Stimulated activated CD4-positive, alpha-beta T cell treated with anti-CD3 and anti-CD28 coated beads, Interleukin-4, amount 100 ng/mL, for 1 hour (primary cell): ENCODE data around the gene CALN1.
"Not testable (repeated sequence)": the region's sequence is repeated elsewhere in the genome, so short reads cannot be mapped to it uniquely, and the experiment has no call there.

ENCODE experiments used
- DNase-seq: peaks from one replicate; pipeline ENCODE4 v3.0.0-alpha.2; 2020

Gene CALN1

GRCh38 chr7:72412121-72412618 lies at the start of gene CALN1:
Gene CALN1, minus strand, starts transcription at chr7:72412338.
- not testable (repeated sequence) for DNase-seq

GRCh38 chr7:72453471-72453870 lies 41.3 kb upstream of the CALN1 start:
- no peak for DNase-seq

GRCh38 chr7:72447465-72448204 lies 35.5 kb upstream of the CALN1 start:
- no peak for DNase-seq

- DNase-seq = no peak
These were observed 34.7 kb upstream of the CALN1 start for GRCh38 chr7:72446591-72447462.

GRCh38 chr7:72446131-72446530 lies 34.0 kb upstream of the CALN1 start:
- DNase-seq = no peak

- DNase-seq = no peak
These were observed 33.4 kb upstream of the CALN1 start for GRCh38 chr7:72445580-72445979.

GRCh38 chr7:72445075-72445474 lies 32.9 kb upstream of the CALN1 start:
- DNase-seq = no peak

GRCh38 chr7:72444026-72444776 lies 32.1 kb upstream of the CALN1 start:
- no peak for DNase-seq

GRCh38 chr7:72441791-72442190 lies 29.7 kb upstream of the CALN1 start:
- no peak for DNase-seq

- DNase-seq = no peak
These were observed 26.4 kb upstream of the CALN1 start for GRCh38 chr7:72438491-72438890.

GRCh38 chr7:72437610-72438009 lies 25.5 kb upstream of the CALN1 start:
- DNase-seq = no peak

GRCh38 chr7:72437061-72437585 lies 25.0 kb upstream of the CALN1 start:
- DNase-seq = no peak

- DNase-seq = no peak
These were observed 23.9 kb upstream of the CALN1 start for GRCh38 chr7:72435925-72436480.

GRCh38 chr7:72435366-72435765 lies 23.2 kb upstream of the CALN1 start:
- DNase-seq = no peak

- no peak for DNase-seq
These were observed 18.4 kb upstream of the CALN1 start for GRCh38 chr7:72430531-72430930.

GRCh38 chr7:72429316-72429715 lies 17.2 kb upstream of the CALN1 start:
- DNase-seq = no peak

GRCh38 chr7:72416846-72417245 lies 4.7 kb upstream of the CALN1 start:
- no peak for DNase-seq

GRCh38 chr7:72415586-72415985 lies 3.4 kb upstream of the CALN1 start:
- no peak for DNase-seq

GRCh38 chr7:72413886-72414285 lies 1.7 kb upstream of the CALN1 start:
- DNase-seq = no peak

- DNase-seq = no peak
These were observed 1.2 kb upstream of the CALN1 start for GRCh38 chr7:72413290-72413689.

GRCh38 chr7:72411419-72411818 lies 719 bp downstream of the CALN1 start:
- no peak for DNase-seq

- no peak for DNase-seq
These were observed 2.5 kb downstream of the CALN1 start for GRCh38 chr7:72409638-72410015.
